Lower leg skin (tissue), 4 donors: ENCODE measurements around the gene MASP2. TPM values are rescaled to one million over a fixed set of nuclear protein-coding genes. Genes with fewer than 3 reads are reported as not detected.
"Not testable (repeated sequence)": the region's sequence is repeated elsewhere in the genome, so short reads cannot be mapped to it uniquely, and the experiment has no call there.

ENCODE experiments used
- DNase-seq, 2 donors: peaks; one replicate each; pipeline ENCODE4 v3.0.0-alpha.2; 2019; ENCODE audit warnings: low spot score in 2 of 2
- H3K4me3 ChIP-seq: fragments of 200-600 bp; sonication (generic); 2 replicates; pipeline ENCODE4 v1.5.1; 2017; ENCODE audit warnings: mild to moderate bottlenecking, low read depth; ENCODE audit not compliant: poor library complexity, severe bottlenecking
- POLR2A ChIP-seq, 2 donors: fragments of 450-650 bp; IDR thresholded peaks; one replicate each; pipeline ENCODE4 v1.6.1; 2016 to 2017; ENCODE audit warnings: antibody characterized with exemption in 2 of 2, mild to moderate bottlenecking in 1 of 2, moderate library complexity in 1 of 2
- WGBS, 2 donors: methylation state at CpG; one replicate each; pipeline ENCODE4 v1.1.5; 2018; 5-methylcytosine and 5-hydroxymethylcytosine counted together
- intact Hi-C: fragments of 100-400 bp; cut with DNase I; formaldehyde crosslinking; loops from one replicate; pipeline ENCODE4 v1.15.0; 2023; ENCODE audit warnings: low total_unique reads
- total RNA-seq, 4 donors: library from RNA; depleted of rRNA; stranded (reverse); fragments of >200 nt; gene quantifications; one replicate each; pipeline ENCODE4 v1.1.0, GENCODE V29; 2016
- TF ChIP-seq, protein P1 (sequence below), 3 donors: fragments of 450-650 bp; IDR thresholded peaks; one replicate each; pipeline ENCODE4 v1.5.1; 2016; ENCODE audit warnings: antibody characterized with exemption in 3 of 3, mild to moderate bottlenecking in 3 of 3, moderate library complexity in 2 of 3

Gene MASP2
- total RNA-seq, 4 donors from 2014 or later, result not detected

- 87 to 94% methylated on average over 3 of the region's 3 CpGs for WGBS, 2 donors
- H3K4me3 ChIP-seq, result no peak overlapping the region
- DNase-seq, result no peak
- no peak for TF ChIP-seq POLR2A (IDR thresholded peaks at IDR 0.05)
- TF ChIP-seq, protein P1, sequence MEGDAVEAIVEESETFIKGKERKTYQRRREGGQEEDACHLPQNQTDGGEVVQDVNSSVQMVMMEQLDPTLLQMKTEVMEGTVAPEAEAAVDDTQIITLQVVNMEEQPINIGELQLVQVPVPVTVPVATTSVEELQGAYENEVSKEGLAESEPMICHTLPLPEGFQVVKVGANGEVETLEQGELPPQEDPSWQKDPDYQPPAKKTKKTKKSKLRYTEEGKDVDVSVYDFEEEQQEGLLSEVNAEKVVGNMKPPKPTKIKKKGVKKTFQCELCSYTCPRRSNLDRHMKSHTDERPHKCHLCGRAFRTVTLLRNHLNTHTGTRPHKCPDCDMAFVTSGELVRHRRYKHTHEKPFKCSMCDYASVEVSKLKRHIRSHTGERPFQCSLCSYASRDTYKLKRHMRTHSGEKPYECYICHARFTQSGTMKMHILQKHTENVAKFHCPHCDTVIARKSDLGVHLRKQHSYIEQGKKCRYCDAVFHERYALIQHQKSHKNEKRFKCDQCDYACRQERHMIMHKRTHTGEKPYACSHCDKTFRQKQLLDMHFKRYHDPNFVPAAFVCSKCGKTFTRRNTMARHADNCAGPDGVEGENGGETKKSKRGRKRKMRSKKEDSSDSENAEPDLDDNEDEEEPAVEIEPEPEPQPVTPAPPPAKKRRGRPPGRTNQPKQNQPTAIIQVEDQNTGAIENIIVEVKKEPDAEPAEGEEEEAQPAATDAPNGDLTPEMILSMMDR (IDR thresholded peaks at IDR 0.05), result no peak
- intact Hi-C loops, result no loop called here
These were observed 22.7 kb downstream of the MASP2 start for GRCh38 chr1:11024154-11024873.

- WGBS, 2 donors, result 94 to 95% methylated on average over 14 of the region's 14 CpGs
- intact Hi-C loops, result no loop called here
- peak in 1 of 2 donors; percentile 37 for DNase-seq
- H3K4me3 ChIP-seq, result no peak overlapping the region
- TF ChIP-seq POLR2A (IDR thresholded peaks at IDR 0.05), result no peak
- TF ChIP-seq, protein P1 (IDR thresholded peaks at IDR 0.05), result no peak
These were observed 23.8 kb downstream of the MASP2 start for GRCh38 chr1:11023201-11023600.

- no peak for TF ChIP-seq POLR2A (IDR thresholded peaks at IDR 0.05)
- TF ChIP-seq, protein P1 (IDR thresholded peaks at IDR 0.05), result no peak
- 89 to 90% methylated on average over 7 of the region's 7 CpGs for WGBS, 2 donors
- H3K4me3 ChIP-seq, result no peak overlapping the region
- intact Hi-C loops, result no loop called here
- DNase-seq, result peak in 1 of 2 donors; percentile 29
These were observed 27.1 kb downstream of the MASP2 start for GRCh38 chr1:11019971-11020370.

DNA sequence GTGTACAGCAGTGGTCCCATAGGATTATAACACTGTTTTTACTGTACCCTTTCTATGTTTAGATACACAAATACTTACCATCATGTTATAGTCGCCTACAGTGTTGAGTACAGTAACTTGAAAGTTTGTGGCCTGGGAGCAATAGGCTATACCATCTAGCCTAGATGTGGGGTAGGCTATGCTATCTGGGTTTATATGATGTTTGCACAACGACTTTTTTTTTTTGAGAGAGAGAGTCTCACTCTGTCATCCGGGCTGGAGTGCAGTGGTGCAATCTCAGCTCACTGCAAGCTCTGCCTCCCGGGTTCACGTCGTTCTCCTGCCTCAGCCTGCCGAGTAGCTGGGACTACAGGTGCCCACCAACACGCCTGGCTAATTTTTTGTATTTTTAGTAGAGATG lies 27.7 kb downstream of the MASP2 start:
- H3K4me3 ChIP-seq, intact Hi-C loops: not testable (repeated sequence)
- WGBS, 2 donors, result 84 to 90% methylated on average over 8 of the region's 8 CpGs
- peak in 1 of 2 donors; percentile 37 for DNase-seq

GRCh38 chr1:11013160-11013531 lies 33.9 kb downstream of the MASP2 start:
- peak overlapping the region; percentile 94 for H3K4me3 ChIP-seq
- no peak for DNase-seq
- TF ChIP-seq POLR2A (IDR thresholded peaks at IDR 0.05), result no peak
- TF ChIP-seq, protein P1 (IDR thresholded peaks at IDR 0.05), result no peak
- intact Hi-C loops, result no loop called here
- 2% methylated on average over 8 to 10 of the region's 11 CpGs for WGBS, 2 donors

- peak; percentile 81 to 98 for DNase-seq
- peak in 1 of 2 donors; percentile 77 for TF ChIP-seq POLR2A (IDR thresholded peaks at IDR 0.05)
- TF ChIP-seq, protein P1 (IDR thresholded peaks at IDR 0.05), result no peak
- peak within 1 kb of the TSS; percentile 94 for H3K4me3 ChIP-seq
- intact Hi-C loops, result no loop called here
- WGBS, 2 donors, result 0 to 1% methylated on average over 42 to 57 of the region's 94 CpGs
These were observed 34.5 kb downstream of the MASP2 start, which contains the start of gene TARDBP for GRCh38 chr1:11012260-11013159. Gene TARDBP (plus strand): TSS chr1:11012654. CDS start chr1:11013728, 1,074 bp downstream.
